ENCODE measurements around the gene LDLRAP1. TPM values are rescaled to one million over a fixed set of nuclear protein-coding genes. Genes with fewer than 3 reads are reported as not detected.

LDLRAP1 gene
- total and polyA plus RNA-seq, 2 donors (not counting 3 experiments of a cell fraction or from before 2014, with no cell fraction given): 23.1 to 24.7 TPM

- Histone ChIP-seq H3K79me2 (ENCODE audit: control insufficient read depth, insufficient read depth, low read length) (no peaks in the 10 kb centered on the region), H3K9ac (replicated peaks; ENCODE audit: extremely low read depth, insufficient read depth, low read length) (no peak overlapping the region), H3K4me2 (ENCODE audit: insufficient read depth, low read length) (no peak overlapping the region), H3K9me1 (replicated peaks; ENCODE audit: control insufficient read depth, extremely low read depth, insufficient read depth, low read length) (no peaks in the 10 kb centered on the region), H3K4me3 (replicated peaks in 1 of 3; ENCODE audit: insufficient read depth in 1 of 3, low read depth in 1 of 3, low read length in 3 of 3) (no peak overlapping the region), H3K36me3 (ENCODE audit: control insufficient read depth in 2 of 2, extremely low read depth in 1 of 2, insufficient read depth in 2 of 2, low read length in 2 of 2) (no peaks in the 10 kb centered on the region), H3K27ac (ENCODE audit: insufficient read depth, low read depth, low read length) (no peak overlapping the region), H3K4me1 (ENCODE audit: control insufficient read depth, extremely low read depth, insufficient read depth, low read length) (no peaks in the 10 kb centered on the region), H4K20me1 (replicated peaks; ENCODE audit: control insufficient read depth, extremely low read depth, insufficient read depth, low read length) (no peaks in the 10 kb centered on the region), H3K9me3 (replicated peaks; ENCODE audit: control insufficient read depth, insufficient read depth, low read length) (no peaks in the 10 kb centered on the region), H2AFZ (ENCODE audit: low read depth, low read length) (no peak overlapping the region), H3K27me3 (ENCODE audit: control insufficient read depth in 2 of 2, insufficient read depth in 2 of 2, low read length in 2 of 2) (peaks cover 4 to 9% of the 10 kb centered on the region in 2 experiments)
- dilution Hi-C loops (cut with MboI; ENCODE audit: extremely low pct_ligation_motif_present, low sequenced_read_pairs): no loop called here
- no TSS peak for BruUV-seq (replicated peaks)
- ChIA-PET POLR2A (no interaction called here), CTCF (interaction anchor here (0.8 kb wide), 2 partner anchors 11 to 28 kb away, joined by 3 read pairs; no protein-coding TSS in a partner anchor)
- DNase-seq (ENCODE audit: low read depth, low spot score): no peak
- no peak for FAIRE-seq
- TF ChIP-seq CTCF (IDR thresholded peaks at IDR 0.05; ENCODE audit: extremely low read depth in 1 of 2, insufficient read depth in 1 of 2, low read depth in 1 of 2, low read length in 2 of 2) (no peak), FOS (IDR thresholded peaks at IDR 0.05; ENCODE audit: borderline replicate concordance, insufficient read depth, low read length) (no peak), GATA2 (IDR thresholded peaks at IDR 0.05; ENCODE audit: insufficient read depth, insufficient read length, low read depth, low read length) (no peak)
- intact Hi-C loops (cut with micrococcal nuclease): no loop called here
These were observed 33.2 kb downstream of the LDLRAP1 start for GRCh38 chr1:25576459-25577133.

Measured in endothelial cell of umbilical vein (primary cell).